Measurements from ENCODE around the gene DYRK2.
A peak's percentile ranks its signal among the peaks of the same experiment; 100 is the strongest.

DYRK2 gene

GRCh38 chr12:67705394-67706370 lies 57.1 kb downstream of the DYRK2 start:
- peak in 1 of 4 experiments; percentile 16 for DNase-seq

- no peak for DNase-seq
Measured at GRCh38 chr12:67709367-67709954, 60.9 kb downstream of the DYRK2 start.

- peak; percentile 71 to 88 (median 82) for DNase-seq
Measured at GRCh38 chr12:67710582-67710981, 62.0 kb downstream of the DYRK2 start.

- DNase-seq, result no peak
Measured at GRCh38 chr12:67712011-67712410, 63.5 kb downstream of the DYRK2 start.

GRCh38 chr12:67714648-67715047 lies 66.1 kb downstream of the DYRK2 start:
- DNase-seq, result no peak

Data from suppressor macrophage (primary cell).